ENCODE data around the gene GABBR2.

DNA sequence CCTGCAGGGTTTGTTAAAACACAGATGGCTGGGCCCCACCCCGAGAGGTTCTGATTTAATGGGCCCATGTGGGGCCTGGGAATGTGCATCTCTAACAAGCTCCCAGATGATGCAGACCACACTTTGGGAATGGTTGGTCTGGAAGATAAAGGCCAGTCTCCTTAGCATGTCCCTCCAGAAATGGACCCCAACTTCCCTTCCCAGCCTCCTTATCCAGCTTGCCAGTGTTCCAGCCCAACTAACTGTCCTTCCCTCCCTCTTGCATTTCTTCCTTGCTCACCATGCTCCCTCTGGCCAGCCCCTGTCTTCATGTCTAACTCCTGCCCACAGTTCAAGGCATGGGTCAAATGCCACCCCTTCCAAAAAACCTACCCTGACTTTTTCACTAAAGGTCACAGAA, 257.2 kb downstream of the GABBR2 start:
- no peak for TF ChIP-seq CTCF (IDR thresholded peaks at IDR 0.05; ENCODE audit: low read depth, low read length, poor library complexity, severe bottlenecking)
- no peak for TF ChIP-seq EZH2phosphoT487 (IDR thresholded peaks at IDR 0.05; ENCODE audit: borderline replicate concordance, low read length)
